Fibroblast of peridontal ligament (primary cell): ENCODE results near the gene ELP1.
"Not testable (repeated sequence)": the region's sequence is repeated elsewhere in the genome, so short reads cannot be mapped to it uniquely, and the experiment has no call there.

Experiments used
- DNase-seq: peaks from one replicate; pipeline ENCODE4 v3.0.0-alpha.2; 2010; ENCODE audit errors: extremely low read depth

ELP1 gene

GRCh38 chr9:108933231-108933717 is 650 bp downstream of the ELP1 start:
- peak; percentile 32 for DNase-seq

GRCh38 chr9:108928386-108928785 is 5.5 kb downstream of the ELP1 start:
- no peak for DNase-seq

- DNase-seq = no peak
Observed at GRCh38 chr9:108924466-108924865, 9.5 kb downstream of the ELP1 start.

- no peak for DNase-seq
Observed at GRCh38 chr9:108921200-108921599, 12.7 kb downstream of the ELP1 start.

- DNase-seq = not testable (repeated sequence)
Observed at GRCh38 chr9:108920401-108920800, 13.5 kb downstream of the ELP1 start.

GRCh38 chr9:108919517-108919916 is 14.4 kb downstream of the ELP1 start:
- DNase-seq = no peak

- no peak for DNase-seq
Observed at GRCh38 chr9:108913391-108913790, 20.5 kb downstream of the ELP1 start.

- no peak for DNase-seq
Observed at GRCh38 chr9:108911820-108912219, 22.1 kb downstream of the ELP1 start.

- DNase-seq = peak; percentile 23
Observed at GRCh38 chr9:108910914-108911313, 23.0 kb downstream of the ELP1 start.

GRCh38 chr9:108910402-108910801 is 23.5 kb downstream of the ELP1 start:
- no peak for DNase-seq

- DNase-seq = no peak
Observed at GRCh38 chr9:108905494-108905893, 28.4 kb downstream of the ELP1 start.

GRCh38 chr9:108904161-108904560 is 29.8 kb downstream of the ELP1 start:
- no peak for DNase-seq

GRCh38 chr9:108903420-108904103 is 30.4 kb downstream of the ELP1 start:
- peak; percentile 29 for DNase-seq

GRCh38 chr9:108900176-108900575 is 33.7 kb downstream of the ELP1 start:
- no peak for DNase-seq

- DNase-seq = not testable (repeated sequence)
Observed at GRCh38 chr9:108899023-108899695, 34.8 kb downstream of the ELP1 start.

- no peak for DNase-seq
Observed at GRCh38 chr9:108897324-108898096, 36.4 kb downstream of the ELP1 start.

- no peak for DNase-seq
Observed at GRCh38 chr9:108894225-108894997, 39.5 kb downstream of the ELP1 start.

- DNase-seq = peak; percentile 35
Observed at GRCh38 chr9:108889649-108890067, 44.3 kb downstream of the ELP1 start.

- peak; percentile 16 for DNase-seq
Observed at GRCh38 chr9:108886594-108887271, 47.2 kb downstream of the ELP1 start.

GRCh38 chr9:108885643-108886348 is 48.1 kb downstream of the ELP1 start:
- peak; percentile 60 for DNase-seq
